Activated CD4-positive, alpha-beta T cell treated with anti-CD3 and anti-CD28 coated beads, Interleukin-2, amount 50 U/mL, for 48 hours (primary cell): ENCODE results near the gene LDB3.

Experiments used
- DNase-seq, 2 experiments: peaks; one replicate each; pipeline ENCODE4 v3.0.0-alpha.2; 2020

LDB3 gene

DNA sequence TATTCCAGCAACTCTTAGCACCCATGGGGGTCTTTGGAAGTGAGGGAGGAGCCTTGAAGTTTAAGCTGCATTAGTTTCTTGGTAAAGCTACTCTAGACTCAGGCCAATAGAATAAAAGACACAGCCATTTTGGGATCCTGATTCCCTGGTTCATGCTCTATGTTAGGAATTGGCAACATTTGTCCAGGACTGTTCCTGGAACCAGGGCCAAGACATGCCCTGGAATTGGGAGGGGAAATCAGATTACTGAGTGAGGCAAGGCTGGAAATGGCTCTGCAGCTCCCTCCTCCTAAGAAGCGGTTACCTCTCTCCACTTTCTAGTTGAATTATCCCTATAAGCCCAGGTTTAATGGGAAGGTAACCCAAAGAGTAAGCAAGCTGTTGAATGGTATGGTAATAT, 73.9 kb downstream of the LDB3 start:
- DNase-seq: no peak

DNA sequence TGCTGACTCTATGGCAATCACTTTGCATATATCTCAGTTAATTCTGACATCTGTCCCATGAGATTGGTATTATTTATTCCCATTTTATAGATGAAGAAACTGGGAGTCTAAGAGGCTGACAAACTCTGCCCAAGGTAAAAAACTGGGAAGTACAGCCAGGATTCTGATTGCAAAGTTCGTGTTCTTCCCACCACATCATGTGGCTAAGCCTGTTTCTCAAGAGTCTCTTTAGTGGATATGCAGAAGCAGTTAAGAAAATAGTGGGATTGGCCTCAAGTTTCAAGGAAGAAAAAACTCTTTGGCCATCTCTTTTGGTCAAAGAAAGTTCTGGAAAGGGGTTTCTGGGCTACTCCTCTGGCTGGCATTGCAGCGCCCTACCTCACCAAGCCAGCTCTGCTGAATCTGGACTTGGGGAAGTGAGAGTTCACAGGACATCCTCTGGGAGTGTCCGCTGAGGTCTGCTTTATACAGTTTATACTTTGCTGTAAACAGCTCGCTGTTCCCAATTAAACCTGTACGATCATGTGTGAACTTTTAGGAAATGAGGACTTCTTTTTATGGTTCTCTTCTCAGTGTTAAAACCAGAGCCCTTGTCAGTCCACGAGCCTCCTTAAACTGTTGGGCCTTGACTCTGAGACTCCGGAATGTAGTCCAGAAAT, 75.9 kb downstream of the LDB3 start:
- DNase-seq: no peak

GRCh38 chr10:86747796-86748581, 79.7 kb downstream of the LDB3 start:
- DNase-seq: no peak

DNA sequence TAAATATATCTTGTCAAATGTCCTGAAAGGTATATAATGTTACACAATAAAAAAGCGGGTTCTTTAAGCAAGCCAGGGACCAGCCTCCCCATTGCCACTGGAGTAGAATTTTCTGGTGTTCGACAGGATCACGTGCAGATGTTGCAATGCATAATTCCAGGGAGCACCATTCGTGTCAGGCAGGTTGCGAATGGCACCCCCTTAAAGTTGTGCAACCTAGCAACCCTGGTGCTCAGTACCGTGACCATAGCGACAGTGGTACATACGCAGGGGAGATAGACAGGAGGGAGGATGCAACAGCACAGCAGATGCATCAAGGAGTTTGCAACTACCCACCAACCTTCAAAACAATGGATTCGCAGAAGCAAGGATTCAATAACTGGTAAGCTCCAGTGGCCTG, 81.5 kb downstream of the LDB3 start:
- no peak for DNase-seq

DNA sequence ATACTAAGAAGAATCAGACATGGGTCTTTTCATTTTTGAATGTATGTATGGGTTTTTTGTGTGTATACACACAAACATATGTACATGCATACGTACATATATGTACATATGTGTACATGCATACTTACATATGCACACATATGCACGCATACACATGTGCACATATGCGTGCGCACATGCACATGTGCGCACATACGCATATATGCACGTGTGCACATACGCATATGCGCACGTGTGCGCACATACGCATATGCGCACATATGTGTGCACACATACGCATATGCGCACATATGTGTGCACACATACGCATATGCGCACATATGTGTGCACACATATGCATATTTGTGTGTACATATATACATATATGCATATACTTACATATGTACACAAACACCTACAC, 83.2 kb downstream of the LDB3 start:
- no peak for DNase-seq

DNA sequence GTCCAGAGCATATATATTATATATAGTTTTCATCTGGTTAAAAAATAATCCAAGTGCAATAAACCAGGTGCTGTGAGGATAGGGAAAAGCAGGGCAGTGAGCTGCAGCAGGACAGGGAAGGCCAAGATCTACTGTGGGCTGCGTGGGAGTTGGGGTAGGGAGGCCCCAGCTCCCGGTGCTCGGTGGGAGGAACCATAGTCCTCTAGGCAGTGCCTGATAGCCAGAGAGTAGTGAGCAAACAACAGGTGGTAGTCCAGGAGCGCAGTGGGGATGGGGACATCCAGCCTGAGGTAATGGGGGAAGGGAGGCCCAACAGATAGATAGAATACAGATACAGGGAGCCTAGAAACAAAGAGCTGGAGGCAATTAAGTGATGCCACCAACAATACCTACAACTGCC, 84.0 kb downstream of the LDB3 start:
- DNase-seq: no peak

DNA sequence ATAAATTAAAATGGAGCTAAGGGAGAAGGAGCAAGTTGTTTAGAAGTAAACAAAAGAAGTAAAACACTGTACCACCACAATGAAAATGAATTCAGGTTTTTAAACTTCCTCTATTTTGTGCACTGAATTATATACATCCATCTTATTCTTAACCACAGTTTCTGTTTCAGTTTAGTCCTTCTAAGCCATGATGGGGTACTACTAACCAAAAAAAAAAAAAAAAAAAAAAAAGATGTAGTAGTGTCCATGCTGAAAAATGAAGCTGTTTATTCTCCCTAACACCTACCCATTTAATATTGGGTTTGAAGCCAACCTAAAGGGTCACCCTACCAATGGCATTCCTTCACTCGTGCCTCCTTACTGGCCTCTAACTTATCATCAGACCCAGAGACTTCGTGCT, 84.7 kb downstream of the LDB3 start:
- DNase-seq: no peak

DNA sequence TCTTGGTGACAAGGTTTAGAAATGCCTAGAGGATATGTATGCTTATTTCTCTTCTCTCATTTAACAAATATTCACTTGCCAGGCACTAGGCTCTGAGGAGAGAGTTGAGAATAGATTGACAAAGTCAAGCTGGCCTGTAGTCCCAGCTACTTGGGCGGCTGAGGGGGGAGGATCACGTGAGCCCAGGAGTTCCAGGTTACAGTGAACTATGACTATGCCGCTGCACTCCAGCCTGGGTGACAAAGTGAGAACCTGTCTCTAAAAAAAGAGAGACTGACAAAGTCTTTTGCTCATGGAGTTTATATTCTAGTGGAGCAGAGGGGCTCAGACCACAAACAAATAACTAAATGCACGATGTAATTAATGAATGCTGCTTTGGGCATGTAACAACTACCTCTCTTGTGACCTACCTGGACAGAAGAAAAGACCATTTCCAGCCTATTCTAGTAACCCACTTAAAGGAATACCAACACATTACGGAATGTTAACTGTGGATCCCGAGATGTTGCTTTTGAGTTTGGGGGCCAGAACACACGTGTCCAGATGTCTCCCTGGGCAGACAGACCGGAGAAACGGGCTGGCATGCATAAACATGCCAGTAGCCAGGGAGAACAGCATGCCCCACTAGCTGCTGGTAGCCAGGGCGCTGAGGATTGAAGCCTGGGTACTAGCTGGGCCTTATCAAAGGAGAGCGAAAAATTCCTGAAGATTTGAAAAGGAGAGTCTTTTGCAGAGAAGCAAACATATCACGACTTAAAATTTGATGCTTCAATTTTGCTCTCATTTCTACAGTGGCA, 85.5 kb downstream of the LDB3 start:
- no peak for DNase-seq

- DNase-seq: no peak
Observed at GRCh38 chr10:86755454-86755739, 87.1 kb downstream of the LDB3 start.

DNA sequence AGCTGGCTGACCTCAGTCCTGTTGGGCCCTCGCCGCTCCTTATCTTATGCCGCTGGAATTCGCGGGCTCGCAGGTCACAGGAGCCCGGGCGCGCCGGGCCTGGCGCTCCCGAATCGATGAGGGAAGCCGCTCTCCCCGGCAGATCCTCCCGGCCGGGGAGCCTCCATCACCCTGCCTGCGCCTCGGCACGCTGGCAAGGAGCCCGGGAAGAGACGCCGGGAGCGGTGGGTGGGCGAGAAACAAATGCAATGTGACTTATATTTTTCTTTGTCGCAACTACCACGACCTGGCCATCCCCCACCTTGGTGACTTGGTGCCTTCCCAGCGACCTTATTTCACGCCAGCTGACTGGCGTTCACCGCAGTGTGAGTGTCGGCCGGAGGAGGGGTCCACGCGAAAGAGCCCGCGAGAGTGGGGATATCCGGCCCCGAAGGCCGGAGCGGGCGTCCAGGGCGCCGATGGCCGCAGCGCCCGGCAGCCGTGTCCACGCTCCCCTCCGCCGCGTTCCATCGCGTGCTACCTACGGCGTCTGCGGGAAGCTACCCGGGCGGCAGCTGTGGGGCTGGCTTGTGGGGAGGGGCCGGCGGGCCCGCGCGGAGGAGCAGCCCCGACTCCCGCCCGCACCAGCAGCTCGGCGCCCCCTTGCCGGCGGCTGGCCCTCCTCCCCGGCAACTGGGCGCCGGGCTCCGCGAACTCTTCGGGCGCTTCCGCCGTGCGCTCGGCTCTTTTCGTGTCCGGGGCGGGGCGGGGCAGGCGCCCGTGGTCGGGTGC, 87.6 kb downstream of the LDB3 start:
- peak; percentile 88 to 91 for DNase-seq

DNA sequence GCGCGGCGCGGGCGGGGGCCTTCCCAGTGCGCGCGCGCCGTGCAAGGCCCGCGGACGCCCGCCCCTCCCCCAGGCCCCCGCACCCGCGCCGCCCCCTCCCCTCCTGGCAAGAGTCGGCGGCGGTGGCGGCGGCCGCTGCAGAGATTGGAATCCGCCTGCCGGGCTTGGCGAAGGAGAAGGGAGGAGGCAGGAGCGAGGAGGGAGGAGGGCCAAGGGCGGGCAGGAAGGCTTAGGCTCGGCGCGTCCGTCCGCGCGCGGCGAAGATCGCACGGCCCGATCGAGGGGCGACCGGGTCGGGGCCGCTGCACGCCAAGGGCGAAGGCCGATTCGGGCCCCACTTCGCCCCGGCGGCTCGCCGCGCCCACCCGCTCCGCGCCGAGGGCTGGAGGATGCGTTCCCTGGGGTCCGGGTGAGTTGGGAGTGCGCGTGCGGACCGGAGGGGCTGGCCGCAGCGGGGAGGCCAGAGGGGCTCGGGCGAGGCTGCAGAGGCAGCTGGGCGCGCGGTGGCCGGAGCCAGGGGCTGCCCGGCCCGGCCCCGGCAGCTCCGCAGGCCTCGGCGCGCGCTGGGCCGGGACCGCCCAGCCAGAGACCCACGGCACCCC, 88.3 kb downstream of the LDB3 start, which contains the start of gene BMPR1A:
Gene BMPR1A, plus strand, starts transcription at position 109 of the 602 bp plus-strand sequence. CDS start 119,400 bp downstream, outside the sequence.
- no peak for DNase-seq

DNA sequence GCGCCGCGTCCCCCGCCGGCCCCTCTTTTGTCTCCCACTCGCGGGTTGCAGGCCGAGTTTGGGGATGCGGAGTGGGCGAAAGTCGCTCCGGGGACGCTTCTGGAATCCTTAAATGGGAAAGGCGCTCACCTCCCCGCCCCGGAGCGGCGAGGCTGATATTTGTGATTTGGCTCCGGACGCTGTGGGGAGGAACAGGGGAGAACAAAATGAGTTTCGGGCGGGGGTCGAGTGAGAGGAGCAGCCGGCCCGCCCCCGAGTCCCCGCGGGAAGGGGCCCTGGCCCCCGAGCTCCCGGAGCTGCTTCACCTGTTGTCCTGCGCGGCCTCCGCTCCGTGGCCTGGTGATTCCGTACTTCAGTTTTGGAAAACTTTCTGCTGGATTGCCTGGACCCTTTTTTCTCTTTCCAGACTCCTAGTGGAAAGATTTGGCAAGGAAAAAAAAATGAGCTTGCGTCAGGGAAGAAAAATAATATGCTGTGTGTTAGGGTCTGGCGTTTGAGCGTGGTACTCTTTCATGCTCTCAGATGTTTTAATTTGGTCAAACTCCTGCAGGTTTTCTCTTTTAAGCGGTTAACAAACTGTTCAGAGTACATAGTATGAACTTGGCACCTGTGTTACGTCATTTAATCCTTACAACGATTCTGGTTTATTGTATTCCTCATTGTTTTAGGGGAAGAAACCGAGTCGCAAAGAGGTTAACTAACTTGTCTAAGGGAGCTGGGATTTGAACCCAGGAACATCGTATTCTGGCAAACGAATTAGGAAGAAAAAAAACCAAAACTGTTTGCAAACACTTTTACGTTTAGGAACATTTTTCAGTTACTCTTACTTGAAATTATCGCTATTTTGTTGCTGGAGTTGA, 89.0 kb downstream of the LDB3 start:
- peak; percentile 19 to 31 for DNase-seq

GRCh38 chr10:86758189-86759072, 90.1 kb downstream of the LDB3 start:
- no peak for DNase-seq

DNA sequence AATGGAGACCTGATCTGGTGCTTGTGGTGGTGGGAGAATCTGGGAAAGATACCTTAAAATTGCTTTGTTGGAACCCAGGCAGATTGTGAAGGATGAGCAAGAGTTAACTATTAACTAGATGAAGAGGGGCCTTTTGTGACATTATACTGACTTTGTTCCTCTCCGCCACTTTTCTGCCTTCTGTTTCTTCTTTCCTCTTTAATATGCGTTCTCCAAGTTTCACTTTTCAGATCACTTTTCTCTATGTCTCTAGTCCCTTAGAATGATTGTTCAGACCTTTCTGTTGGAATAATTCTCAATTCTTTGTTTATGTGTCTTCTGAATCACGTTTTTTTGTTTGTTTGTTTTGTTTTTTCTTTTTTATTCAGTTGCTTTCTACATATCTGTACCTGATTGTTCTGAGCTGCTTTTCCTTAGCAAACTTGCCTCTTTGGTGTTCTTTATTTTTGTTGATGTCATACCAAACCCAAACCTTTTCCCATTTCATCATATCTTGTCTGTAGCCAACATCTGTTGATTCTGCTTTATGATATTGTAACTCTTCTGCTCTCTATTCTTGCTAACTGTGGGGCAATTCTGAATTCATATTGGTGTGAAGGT, 90.9 kb downstream of the LDB3 start:
- DNase-seq: no peak

DNA sequence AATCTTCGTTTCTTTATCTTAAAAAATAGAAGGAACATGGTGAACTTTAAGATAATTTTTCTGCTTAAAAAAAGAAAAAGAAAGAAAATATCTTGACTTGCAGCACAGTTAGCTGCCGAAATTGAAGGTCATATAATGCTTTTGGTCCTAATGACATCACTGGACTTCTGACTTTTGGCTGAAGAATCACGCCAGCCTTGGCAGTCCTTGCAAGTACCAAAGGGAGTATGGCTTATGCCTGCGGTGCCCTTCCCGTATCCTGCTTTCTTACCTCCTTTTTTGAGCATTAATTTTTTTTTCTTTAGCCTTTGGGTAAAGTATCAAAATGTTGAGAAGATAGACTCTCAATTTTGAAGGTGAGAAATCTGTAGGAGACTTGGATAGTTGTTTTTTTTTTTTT, 95.1 kb downstream of the LDB3 start:
- no peak for DNase-seq

DNA sequence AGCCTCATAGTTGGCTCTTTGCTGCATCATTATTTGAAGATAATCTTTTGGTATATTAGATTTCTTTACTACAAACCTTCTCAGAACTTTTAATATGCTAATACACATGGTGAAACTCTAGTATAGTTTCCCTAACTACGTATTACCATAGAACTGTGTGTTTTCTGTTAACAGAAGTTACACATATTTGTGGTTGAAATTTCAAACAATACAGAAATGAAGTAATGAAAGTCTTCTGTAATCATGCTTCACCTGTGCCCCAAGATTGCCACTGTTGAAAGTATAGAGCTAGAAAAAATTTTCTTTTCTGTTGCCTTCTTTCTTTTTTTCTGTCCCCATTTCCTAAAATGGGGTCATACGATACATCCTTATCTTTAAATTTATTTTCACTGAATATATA, 97.2 kb downstream of the LDB3 start:
- no peak for DNase-seq

GRCh38 chr10:86768412-86769062, 100.2 kb downstream of the LDB3 start:
- DNase-seq: no peak

GRCh38 chr10:86769991-86770390, 101.7 kb downstream of the LDB3 start:
- no peak for DNase-seq

DNA sequence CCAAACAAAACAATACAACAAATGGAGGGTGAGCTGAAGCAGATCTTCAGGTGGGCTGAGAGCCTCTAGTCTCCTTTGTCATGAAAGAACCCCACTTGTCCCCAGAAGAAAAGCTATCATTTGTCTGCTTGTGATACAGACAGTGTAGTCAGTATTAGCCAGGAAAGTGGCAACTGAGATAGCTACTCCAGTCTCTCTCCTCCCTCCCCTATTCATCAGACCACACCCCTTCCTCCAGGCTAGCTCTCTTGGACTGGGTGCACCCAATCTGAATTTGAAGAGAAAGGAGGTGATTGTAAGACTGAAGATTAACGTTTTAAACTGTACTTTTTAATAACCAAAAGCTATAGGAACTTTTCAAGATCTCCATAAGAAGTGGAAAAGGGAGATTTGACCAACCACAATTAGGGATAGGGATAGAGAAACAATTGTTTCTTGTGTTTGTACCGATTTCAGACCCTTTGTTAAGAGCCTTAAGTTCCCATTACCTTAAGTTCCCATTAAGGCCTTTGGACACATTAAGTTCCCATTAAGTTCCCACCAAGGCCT, 102.2 kb downstream of the LDB3 start:
- DNase-seq: no peak
